ENCODE measurements around the gene TUT1. TPM values are rescaled to one million over a fixed set of nuclear protein-coding genes. Genes with fewer than 3 reads are reported as not detected.
A peak's percentile ranks its signal among the peaks of the same experiment; 100 is the strongest.

Gene TUT1
- total RNA-seq, 3 donors from 2014 or later, result 39.4 to 46.1 (median 41.6) TPM

- Mint-ChIP-seq H3K27me3 (ENCODE audit: low read depth) (no peaks in the 10 kb centered on the region), H3K9me3 (no peaks in the 10 kb centered on the region), H3K4me1 (ENCODE audit: low read depth) (peaks cover 48% of the 10 kb centered on the region), H3K4me3 (peak overlapping the region; percentile 96), H3K36me3 (ENCODE audit: insufficient read depth) (peaks cover 13% of the 10 kb centered on the region)
- ATAC-seq (peak; percentile 53 to 56), DNase-seq (peak; percentile 46)
Observed at GRCh38 chr11:62611705-62612365, 20.5 kb upstream of the TUT1 start.

GRCh38 chr11:62610814-62611704, 19.7 kb upstream of the TUT1 start:
- H3K36me3 Mint-ChIP-seq (ENCODE audit: insufficient read depth), result peaks cover 15% of the 10 kb centered on the region
- ATAC-seq (no peak), DNase-seq (no peak)
- H3K9me3 Mint-ChIP-seq, result no peaks in the 10 kb centered on the region
- H3K4me3 Mint-ChIP-seq, result peak overlapping the region; percentile 96
- peaks cover 49% of the 10 kb centered on the region for H3K4me1 Mint-ChIP-seq (ENCODE audit: low read depth)
- no peaks in the 10 kb centered on the region for H3K27me3 Mint-ChIP-seq (ENCODE audit: low read depth)

- peak overlapping the region; percentile 96 for H3K4me3 Mint-ChIP-seq
- H3K4me1 Mint-ChIP-seq (ENCODE audit: low read depth), result peaks cover 49% of the 10 kb centered on the region
- DNase-seq, result no peak
- H3K36me3 Mint-ChIP-seq (ENCODE audit: insufficient read depth), result peaks cover 16% of the 10 kb centered on the region
- no peaks in the 10 kb centered on the region for H3K9me3 Mint-ChIP-seq
- no peaks in the 10 kb centered on the region for H3K27me3 Mint-ChIP-seq (ENCODE audit: low read depth)
- no peak for ATAC-seq
Observed at GRCh38 chr11:62610403-62610802, 19.1 kb upstream of the TUT1 start.

- no peak overlapping the region for H3K4me3 Mint-ChIP-seq
- H3K36me3 Mint-ChIP-seq (ENCODE audit: insufficient read depth), result peaks cover 19% of the 10 kb centered on the region
- H3K27me3 Mint-ChIP-seq (ENCODE audit: low read depth), result no peaks in the 10 kb centered on the region
- ATAC-seq (no peak), DNase-seq (no peak)
- H3K9me3 Mint-ChIP-seq, result no peaks in the 10 kb centered on the region
- peaks cover 39% of the 10 kb centered on the region for H3K4me1 Mint-ChIP-seq (ENCODE audit: low read depth)
Observed at GRCh38 chr11:62608776-62609175, 17.5 kb upstream of the TUT1 start.

GRCh38 chr11:62607714-62608113, 16.4 kb upstream of the TUT1 start:
- DNase-seq (no peak), ATAC-seq (no peak)
- Mint-ChIP-seq H3K4me1 (ENCODE audit: low read depth) (peaks cover 45% of the 10 kb centered on the region), H3K27me3 (ENCODE audit: low read depth) (no peaks in the 10 kb centered on the region), H3K4me3 (no peak overlapping the region), H3K36me3 (ENCODE audit: insufficient read depth) (peaks cover 25% of the 10 kb centered on the region), H3K9me3 (no peaks in the 10 kb centered on the region)

GRCh38 chr11:62605902-62606301, 14.6 kb upstream of the TUT1 start:
- Mint-ChIP-seq H3K9me3 (no peaks in the 10 kb centered on the region), H3K4me3 (no peak overlapping the region), H3K4me1 (ENCODE audit: low read depth) (peaks cover 39% of the 10 kb centered on the region), H3K27me3 (ENCODE audit: low read depth) (no peaks in the 10 kb centered on the region), H3K36me3 (ENCODE audit: insufficient read depth) (peaks cover 29% of the 10 kb centered on the region)
- DNase-seq, result no peak
- ATAC-seq, result no peak

GRCh38 chr11:62605467-62605866, 14.1 kb upstream of the TUT1 start:
- Mint-ChIP-seq H3K4me3 (no peak overlapping the region), H3K36me3 (ENCODE audit: insufficient read depth) (peaks cover 33% of the 10 kb centered on the region), H3K9me3 (no peaks in the 10 kb centered on the region), H3K4me1 (ENCODE audit: low read depth) (peaks cover 36% of the 10 kb centered on the region), H3K27me3 (ENCODE audit: low read depth) (no peaks in the 10 kb centered on the region)
- ATAC-seq, result no peak
- no peak for DNase-seq

GRCh38 chr11:62604460-62605120, 13.3 kb upstream of the TUT1 start:
- ATAC-seq, result no peak
- Mint-ChIP-seq H3K27me3 (ENCODE audit: low read depth) (no peaks in the 10 kb centered on the region), H3K9me3 (no peaks in the 10 kb centered on the region), H3K4me3 (no peak overlapping the region), H3K36me3 (ENCODE audit: insufficient read depth) (peaks cover 41% of the 10 kb centered on the region), H3K4me1 (ENCODE audit: low read depth) (peaks cover 38% of the 10 kb centered on the region)
- DNase-seq, result no peak

GRCh38 chr11:62603776-62604299, 12.5 kb upstream of the TUT1 start:
- no peak for DNase-seq
- H3K27me3 Mint-ChIP-seq (ENCODE audit: low read depth), result no peaks in the 10 kb centered on the region
- no peak for ATAC-seq
- H3K36me3 Mint-ChIP-seq (ENCODE audit: insufficient read depth), result peaks cover 49% of the 10 kb centered on the region
- H3K4me1 Mint-ChIP-seq (ENCODE audit: low read depth), result peaks cover 43% of the 10 kb centered on the region
- no peaks in the 10 kb centered on the region for H3K9me3 Mint-ChIP-seq
- peak overlapping the region; percentile 73 for H3K4me3 Mint-ChIP-seq

- Mint-ChIP-seq H3K4me3 (peak overlapping the region; percentile 73), H3K9me3 (no peaks in the 10 kb centered on the region), H3K36me3 (ENCODE audit: insufficient read depth) (peaks cover 54% of the 10 kb centered on the region), H3K4me1 (ENCODE audit: low read depth) (peaks cover 47% of the 10 kb centered on the region), H3K27me3 (ENCODE audit: low read depth) (no peaks in the 10 kb centered on the region)
- DNase-seq, result no peak
- no peak for ATAC-seq
Observed at GRCh38 chr11:62603072-62603408, 11.7 kb upstream of the TUT1 start.

GRCh38 chr11:62602141-62603071, 11.1 kb upstream of the TUT1 start:
- H3K4me1 Mint-ChIP-seq (ENCODE audit: low read depth), result peaks cover 47% of the 10 kb centered on the region
- H3K27me3 Mint-ChIP-seq (ENCODE audit: low read depth), result no peaks in the 10 kb centered on the region
- H3K9me3 Mint-ChIP-seq, result no peaks in the 10 kb centered on the region
- peaks cover 55% of the 10 kb centered on the region for H3K36me3 Mint-ChIP-seq (ENCODE audit: insufficient read depth)
- no peak for ATAC-seq
- DNase-seq, result no peak
- H3K4me3 Mint-ChIP-seq, result peak overlapping the region; percentile 93

- ATAC-seq (peak; percentile 86 to 87), DNase-seq (peak; percentile 99)
- no peaks in the 10 kb centered on the region for H3K9me3 Mint-ChIP-seq
- H3K4me1 Mint-ChIP-seq (ENCODE audit: low read depth), result peaks cover 51% of the 10 kb centered on the region
- no peaks in the 10 kb centered on the region for H3K27me3 Mint-ChIP-seq (ENCODE audit: low read depth)
- H3K4me3 Mint-ChIP-seq, result peak within 1 kb of the TSS; percentile 93
- H3K36me3 Mint-ChIP-seq (ENCODE audit: insufficient read depth), result peaks cover 59% of the 10 kb centered on the region
Observed at GRCh38 chr11:62601372-62602140, 10.2 kb upstream of the TUT1 start, which contains the start of gene MTA2. Gene MTA2 (minus strand): TSS chr11:62601865. CDS start chr11:62601450, 415 bp downstream.

GRCh38 chr11:62601122-62601371, 9.7 kb upstream of the TUT1 start:
- H3K4me3 Mint-ChIP-seq, result peak overlapping the region; percentile 93
- no peaks in the 10 kb centered on the region for H3K27me3 Mint-ChIP-seq (ENCODE audit: low read depth)
- H3K9me3 Mint-ChIP-seq, result no peaks in the 10 kb centered on the region
- H3K36me3 Mint-ChIP-seq (ENCODE audit: insufficient read depth), result peaks cover 62% of the 10 kb centered on the region
- ATAC-seq (peak; percentile 25 to 29), DNase-seq (peak; percentile 40)
- H3K4me1 Mint-ChIP-seq (ENCODE audit: low read depth), result peaks cover 49% of the 10 kb centered on the region

Data from activated T-cell treated with anti-CD3 and anti-CD28 coated beads, Interleukin-2, amount 50 U/mL, for 4 hours (primary cell).